Measurements from ENCODE around the gene PLA2G2C. TPM values are rescaled to one million over a fixed set of nuclear protein-coding genes. Genes with fewer than 3 reads are reported as not detected.

Gene PLA2G2C
- total and polyA plus RNA-seq, 2 donors (not counting 3 experiments of a cell fraction or from before 2014, with no cell fraction given): not detected

DNA sequence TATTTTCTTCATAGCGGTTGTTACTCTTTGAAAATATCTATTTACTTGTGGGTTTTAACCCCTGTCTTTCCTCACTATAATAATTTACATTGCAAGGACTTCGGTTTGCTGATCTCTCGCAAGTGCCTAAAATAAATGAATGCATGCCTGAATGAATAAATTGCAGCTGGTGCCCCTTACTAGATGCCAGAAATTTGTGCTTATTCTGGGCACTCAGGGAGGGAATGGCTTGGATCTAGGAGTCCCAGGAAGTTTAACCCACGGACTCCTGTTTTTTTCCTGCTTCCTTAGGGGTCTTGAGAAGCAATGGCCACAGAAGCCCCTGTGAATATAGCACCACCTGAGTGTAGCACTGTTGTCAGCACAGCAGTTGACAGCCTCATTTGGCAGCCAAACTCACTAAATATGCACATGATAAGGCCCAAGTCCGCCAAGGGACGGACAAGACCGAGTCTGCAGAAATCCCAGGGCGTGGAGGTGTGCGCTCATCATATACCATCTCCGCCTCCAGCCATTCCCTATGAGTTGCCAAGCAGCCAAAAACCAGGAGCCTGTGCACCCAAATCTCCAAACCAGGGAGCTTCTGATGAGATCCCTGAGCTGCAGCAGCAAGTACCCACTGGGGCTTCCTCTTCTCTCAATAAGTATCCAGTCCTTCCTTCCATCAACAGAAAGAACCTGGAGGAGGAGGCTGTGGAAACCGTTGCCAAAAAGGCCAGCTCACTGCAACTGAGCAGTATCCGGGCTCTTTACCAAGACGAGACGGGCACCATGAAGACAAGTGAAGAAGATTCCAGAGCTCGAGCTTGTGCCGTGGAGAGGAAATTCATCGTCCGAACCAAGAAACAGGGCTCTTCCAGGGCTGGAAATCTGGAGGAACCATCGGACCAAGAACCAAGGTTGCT, 4.2 kb upstream of the PLA2G2C start:
- POLR2A ChIA-PET: no interaction called here
- Histone ChIP-seq H3K9me1 (replicated peaks; ENCODE audit: control insufficient read depth, extremely low read depth, insufficient read depth, low read length) (no peaks in the 10 kb centered on the region), H3K4me2 (ENCODE audit: insufficient read depth, low read length) (no peak overlapping the region), H3K27ac (ENCODE audit: insufficient read depth, low read depth, low read length) (no peak overlapping the region), H2AFZ (ENCODE audit: low read depth, low read length) (no peak overlapping the region), H3K4me3 (replicated peaks in 1 of 3; ENCODE audit: insufficient read depth in 1 of 3, low read depth in 1 of 3, low read length in 3 of 3) (no peak overlapping the region), H3K36me3 (ENCODE audit: control insufficient read depth in 2 of 2, extremely low read depth in 1 of 2, insufficient read depth in 2 of 2, low read length in 2 of 2) (no peaks in the 10 kb centered on the region), H3K9me3 (replicated peaks; ENCODE audit: control insufficient read depth, insufficient read depth, low read length) (no peaks in the 10 kb centered on the region), H4K20me1 (replicated peaks; ENCODE audit: control insufficient read depth, extremely low read depth, insufficient read depth, low read length) (no peaks in the 10 kb centered on the region), H3K27me3 (ENCODE audit: control insufficient read depth in 2 of 2, insufficient read depth in 2 of 2, low read length in 2 of 2) (peaks cover 9 to 24% of the 10 kb centered on the region in 2 experiments), H3K9ac (replicated peaks; ENCODE audit: extremely low read depth, insufficient read depth, low read length) (no peak overlapping the region), H3K4me1 (ENCODE audit: control insufficient read depth, extremely low read depth, insufficient read depth, low read length) (peaks cover 2% of the 10 kb centered on the region), H3K79me2 (ENCODE audit: control insufficient read depth, insufficient read depth, low read length) (no peaks in the 10 kb centered on the region)
- TF ChIP-seq, protein P1, sequence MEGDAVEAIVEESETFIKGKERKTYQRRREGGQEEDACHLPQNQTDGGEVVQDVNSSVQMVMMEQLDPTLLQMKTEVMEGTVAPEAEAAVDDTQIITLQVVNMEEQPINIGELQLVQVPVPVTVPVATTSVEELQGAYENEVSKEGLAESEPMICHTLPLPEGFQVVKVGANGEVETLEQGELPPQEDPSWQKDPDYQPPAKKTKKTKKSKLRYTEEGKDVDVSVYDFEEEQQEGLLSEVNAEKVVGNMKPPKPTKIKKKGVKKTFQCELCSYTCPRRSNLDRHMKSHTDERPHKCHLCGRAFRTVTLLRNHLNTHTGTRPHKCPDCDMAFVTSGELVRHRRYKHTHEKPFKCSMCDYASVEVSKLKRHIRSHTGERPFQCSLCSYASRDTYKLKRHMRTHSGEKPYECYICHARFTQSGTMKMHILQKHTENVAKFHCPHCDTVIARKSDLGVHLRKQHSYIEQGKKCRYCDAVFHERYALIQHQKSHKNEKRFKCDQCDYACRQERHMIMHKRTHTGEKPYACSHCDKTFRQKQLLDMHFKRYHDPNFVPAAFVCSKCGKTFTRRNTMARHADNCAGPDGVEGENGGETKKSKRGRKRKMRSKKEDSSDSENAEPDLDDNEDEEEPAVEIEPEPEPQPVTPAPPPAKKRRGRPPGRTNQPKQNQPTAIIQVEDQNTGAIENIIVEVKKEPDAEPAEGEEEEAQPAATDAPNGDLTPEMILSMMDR (IDR thresholded peaks at IDR 0.05; ENCODE audit: extremely low read depth in 1 of 2, insufficient read depth in 1 of 2, low read depth in 1 of 2, low read length in 2 of 2): no peak
- TF ChIP-seq POLR2A (IDR thresholded peaks at IDR 0.05; ENCODE audit: low read depth, low read length): no peak
- no peak for TF ChIP-seq MAX (IDR thresholded peaks at IDR 0.05; ENCODE audit: insufficient read depth, insufficient read length)
- no peak for TF ChIP-seq EZH2 (IDR thresholded peaks at IDR 0.05; ENCODE audit: borderline replicate concordance, low read depth, low read length, severe bottlenecking)
- TF ChIP-seq JUN (IDR thresholded peaks at IDR 0.05; ENCODE audit: borderline replicate concordance, insufficient read depth, insufficient read length, low read depth): no peak
- TF ChIP-seq POLR2AphosphoS5 (IDR thresholded peaks at IDR 0.05; ENCODE audit: insufficient read depth, low read depth, low read length): no peak
- no peak for TF ChIP-seq FOS (IDR thresholded peaks at IDR 0.05; ENCODE audit: borderline replicate concordance, insufficient read depth, low read length)
- TF ChIP-seq GATA2 (IDR thresholded peaks at IDR 0.05; ENCODE audit: insufficient read depth, insufficient read length, low read depth, low read length): no peak
- TF ChIP-seq MYC (IDR thresholded peaks at IDR 0.05; ENCODE audit: low read depth, low read length): no peak
- intact Hi-C loops (cut with micrococcal nuclease): no loop called here
- no TSS peak for BruUV-seq (replicated peaks)
- no peak for DNase-seq (ENCODE audit: low read depth, low spot score)
- CTCF ChIA-PET: interaction anchor here (0.6 kb wide), 1 partner anchor 25 kb away, joined by 3 read pairs; no protein-coding TSS in a partner anchor
- FAIRE-seq: no peak
- dilution Hi-C loops (cut with MboI; ENCODE audit: extremely low pct_ligation_motif_present, low sequenced_read_pairs): no loop called here

Data from endothelial cell of umbilical vein (primary cell).